HL-60 (cell line): ENCODE data around the gene MORC1.

Source experiments
- CTCF ChIP-seq: IDR thresholded peaks from one replicate; pipeline ENCODE4 v1.5.1; 2011; ENCODE audit warnings: low read length, control low read depth, inconsistent platforms; ENCODE audit not compliant: insufficient read depth
- GABPA ChIP-seq: IDR thresholded peaks from 2 replicates; pipeline ENCODE4 v1.6.1; 2012; ENCODE audit warnings: low read depth
- POLR2AphosphoS5 ChIP-seq: IDR thresholded peaks from 2 replicates; pipeline ENCODE4 v1.6.1; 2012; ENCODE audit warnings: low read depth
- REST ChIP-seq: IDR thresholded peaks from 2 replicates; pipeline ENCODE4 v1.6.1; 2012; ENCODE audit warnings: low read depth; ENCODE audit not compliant: insufficient replicate concordance
- SPI1 ChIP-seq: IDR thresholded peaks from 2 replicates; pipeline ENCODE4 v1.6.1; 2012; ENCODE audit warnings: low read depth, mild to moderate bottlenecking, borderline replicate concordance

GRCh38 chr3:109073116-109073515 is 44.8 kb downstream of the MORC1 start:
- no peak for TF ChIP-seq CTCF
- no peak for TF ChIP-seq GABPA
- no peak for TF ChIP-seq REST
- TF ChIP-seq POLR2AphosphoS5 = no peak
- no peak for TF ChIP-seq SPI1
